GM04503 (cell line): Measurements from ENCODE around the gene TIMP3.
"Not testable (repeated sequence)": the region's sequence is repeated elsewhere in the genome, so short reads cannot be mapped to it uniquely, and the experiment has no call there.

ENCODE experiments used
- DNase-seq: peaks from one replicate; pipeline ENCODE4 v3.0.0-alpha.2; 2012; ENCODE audit warnings: low read depth

The TIMP3 gene

GRCh38 chr22:32801537-32802236 lies at the start of gene TIMP3:
Gene TIMP3, plus strand, starts transcription at chr22:32801705. Its CDS starts 297 bp downstream, at chr22:32802002.
- DNase-seq = no peak

- DNase-seq = no peak
These were observed 49.2 kb upstream of the TIMP3 start for GRCh38 chr22:32752326-32752725.

- no peak for DNase-seq
These were observed 48.5 kb upstream of the TIMP3 start for GRCh38 chr22:32752816-32753520.

- DNase-seq = no peak
These were observed 47.9 kb upstream of the TIMP3 start for GRCh38 chr22:32753591-32753990.

- DNase-seq = no peak
These were observed 47.0 kb upstream of the TIMP3 start for GRCh38 chr22:32754413-32755041.

- not testable (repeated sequence) for DNase-seq
These were observed 44.3 kb upstream of the TIMP3 start for GRCh38 chr22:32757086-32757762.

- DNase-seq = no peak
These were observed 42.6 kb upstream of the TIMP3 start for GRCh38 chr22:32758866-32759385.

GRCh38 chr22:32760396-32760795 lies 41.1 kb upstream of the TIMP3 start:
- no peak for DNase-seq

- DNase-seq = no peak
These were observed 40.7 kb upstream of the TIMP3 start for GRCh38 chr22:32760815-32761214.

GRCh38 chr22:32761251-32761903 lies 40.1 kb upstream of the TIMP3 start:
- no peak for DNase-seq

GRCh38 chr22:32764330-32765131 lies 37.0 kb upstream of the TIMP3 start:
- peak; percentile 47 for DNase-seq

GRCh38 chr22:32765132-32765618 lies 36.3 kb upstream of the TIMP3 start:
- DNase-seq = no peak

- no peak for DNase-seq
These were observed 29.7 kb upstream of the TIMP3 start for GRCh38 chr22:32771756-32772155.

- no peak for DNase-seq
These were observed 25.5 kb upstream of the TIMP3 start for GRCh38 chr22:32775957-32776356.

- no peak for DNase-seq
These were observed 25.1 kb upstream of the TIMP3 start for GRCh38 chr22:32776397-32776796.

GRCh38 chr22:32776802-32777201 lies 24.7 kb upstream of the TIMP3 start:
- DNase-seq = no peak

- no peak for DNase-seq
These were observed 23.5 kb upstream of the TIMP3 start for GRCh38 chr22:32777987-32778386.

- DNase-seq = no peak
These were observed 20.7 kb upstream of the TIMP3 start for GRCh38 chr22:32780726-32781310.

- no peak for DNase-seq
These were observed 19.8 kb upstream of the TIMP3 start for GRCh38 chr22:32781695-32782094.

- no peak for DNase-seq
These were observed 16.0 kb upstream of the TIMP3 start for GRCh38 chr22:32785321-32786026.
